Ovary (tissue), 9 donors: ENCODE results near the gene LGR4. TPM values are rescaled to one million over a fixed set of nuclear protein-coding genes. Genes with fewer than 3 reads are reported as not detected.
"Not testable (repeated sequence)": the region's sequence is repeated elsewhere in the genome, so short reads cannot be mapped to it uniquely, and the experiment has no call there.

Source experiments
- DNase-seq, 5 donors: peaks; one replicate each; pipeline ENCODE4 v3.0.0-alpha.2; 2019 to 2020
- H3K27ac ChIP-seq, 2 donors: fragments of 200-600 bp; one replicate each; pipeline versions ENCODE4 v1.5.1 to v1.8.0; 2019 to 2022
- H3K27me3 ChIP-seq: fragments of 200-600 bp; one replicate; pipeline ENCODE4 v1.8.0; 2022
- H3K36me3 ChIP-seq: fragments of 200-600 bp; sonication (generic); one replicate; pipeline ENCODE4 v1.5.1; 2019
- H3K4me1 ChIP-seq: one replicate; pipeline ENCODE4 v1.8.1; 2013; ENCODE audit warnings: mild to moderate bottlenecking, moderate library complexity; ENCODE audit not compliant: insufficient read depth
- H3K4me3 ChIP-seq: fragments of 200-600 bp; sonication (generic); one replicate; pipeline ENCODE4 v1.5.1; 2017
- H3K9me3 ChIP-seq, 2 donors: fragments of 200-600 bp in 1 of 2; sonication (generic) in 1 of 2; one replicate each; pipeline versions ENCODE4 v1.5.1 to v1.8.1; 2013 to 2019; ENCODE audit warnings: mild to moderate bottlenecking in 1 of 2, moderate library complexity in 1 of 2
- CTCF ChIP-seq, 3 donors: fragments of 450-650 bp in 2 of 3; fragments of 200-600 bp in 1 of 3; IDR thresholded peaks; one replicate each; pipeline versions ENCODE4 v1.5.1 to v1.8.0; 2016 to 2022; ENCODE audit warnings: antibody characterized with exemption in 3 of 3, mild to moderate bottlenecking in 1 of 3
- EP300 ChIP-seq: sonication (generic); formaldehyde crosslinking; IDR thresholded peaks from one replicate; pipeline ENCODE4 v1.6.1; 2017; ENCODE audit warnings: antibody characterized with exemption
- POLR2A ChIP-seq: fragments of 450-650 bp; IDR thresholded peaks from one replicate; pipeline ENCODE4 v1.6.1; 2017; ENCODE audit warnings: antibody characterized with exemption, mild to moderate bottlenecking, moderate library complexity
- WGBS, 3 donors: extraction: QIAGEN DNeasy Blood & Tissue Kit in 1 of 3; methylation state at CpG; one replicate each; pipeline versions ENCODE4 v1.1.5 to v1.1.7; 2013 to 2017; 5-methylcytosine and 5-hydroxymethylcytosine counted together
- intact Hi-C, 4 donors: fragments of 100-400 bp; cut with DNase I; formaldehyde crosslinking; loops; one replicate each; pipeline versions ENCODE4 v1.11.0 to v1.15.1; 2022 to 2023
- polyA plus RNA-seq, 2 donors: library from polyadenylated mRNA; stranded (reverse); fragments of 200-250 nt in 1 of 2; fragments of 350-450 nt in 1 of 2; fragmentation: Illumina TruSeq in 1 of 2; extraction: RNeasy Lipid Tissue Mini Kit (QIAGEN cat#74804) in 1 of 2; gene quantifications; one replicate each; pipeline ENCODE4 v1.2.3, GENCODE V29; 2013 to 2014
- total RNA-seq, 7 donors: library from RNA; depleted of rRNA in 2 of 7; stranded (reverse); fragments of >200 nt in 2 of 7; fragmentation: NEBNext Ultra II Directional in 3 of 7; extraction: Animal tissue kit (Norgen Biotek cat#: 25700) in 3 of 7; gene quantifications; one replicate each; pipeline versions ENCODE4 v1.1.0 to v1.2.4, GENCODE V29; 2016 to 2023
- donor health status: DM: no; HTN: no; CAD: no; lungs with moderate emphysema.
- donor health status: DM: no; HTN: no; CAD: no.
- donor health status: Bipolar disorder and iron deficiency.
- donor health status: DM: yes; HTN: yes; CAD: no.
- donor health status: DM: no; HTN: no; CAD: no.
- donor health status: DM: yes; HTN: yes; CAD: no.

Gene LGR4
- total and polyA plus RNA-seq, 9 donors: 15.3 to 51.1 (median 32.3) TPM

- DNase-seq: no peak
- intact Hi-C loops: no loop called here
- Histone ChIP-seq H3K4me3 (no peak overlapping the region), H3K4me1 (no peaks in the 10 kb centered on the region), H3K9me3 (no peaks in the 10 kb centered on the region), H3K36me3 (no peaks in the 10 kb centered on the region), H3K27me3 (no peaks in the 10 kb centered on the region), H3K27ac (no peak overlapping the region)
- 4 to 13% (median 6%) methylated on average over 3 of the region's 3 CpGs for WGBS, 3 donors
- TF ChIP-seq POLR2A (no peak), CTCF (IDR thresholded peaks at IDR 0.05) (no peak), EP300 (no peak)
Observed at GRCh38 chr11:27348340-27348873, 124.2 kb downstream of the LGR4 start.

- no peaks in the 10 kb centered on the region for H3K27me3 ChIP-seq
- H3K9me3 ChIP-seq: no peaks in the 10 kb centered on the region
- no peak for DNase-seq
- H3K4me1 ChIP-seq: no peaks in the 10 kb centered on the region
- WGBS, 3 donors: 8 to 12% (median 11%) methylated on average over 5 of the region's 5 CpGs
- TF ChIP-seq POLR2A: no peak
- no peak overlapping the region for H3K4me3 ChIP-seq
- intact Hi-C loops: no loop called here
- no peaks in the 10 kb centered on the region for H3K36me3 ChIP-seq
- H3K27ac ChIP-seq: no peak overlapping the region
Observed at GRCh38 chr11:27347359-27348339, 124.9 kb downstream of the LGR4 start.

- 71 to 80% (median 75%) methylated on average over 3 of the region's 3 CpGs for WGBS, 3 donors
- Histone ChIP-seq H3K4me1 (peaks cover 2% of the 10 kb centered on the region), H3K27me3 (no peaks in the 10 kb centered on the region), H3K9me3 (no peaks in the 10 kb centered on the region), H3K27ac (no peak overlapping the region), H3K4me3 (no peak overlapping the region), H3K36me3 (no peaks in the 10 kb centered on the region)
- no peak for DNase-seq
- intact Hi-C loops: no loop called here
- no peak for TF ChIP-seq EP300
- no peak for TF ChIP-seq POLR2A
- no peak for TF ChIP-seq CTCF (IDR thresholded peaks at IDR 0.05)
Observed at GRCh38 chr11:27339941-27340340, 132.6 kb downstream of the LGR4 start.

- intact Hi-C loops, H3K4me1 ChIP-seq: not testable (repeated sequence)
- WGBS, 3 donors: 74 to 92% (median 74%) methylated on average over 4 of the region's 4 CpGs
Observed at GRCh38 chr11:27334764-27335163, 137.8 kb downstream of the LGR4 start.

GRCh38 chr11:27331981-27332380 lies 140.6 kb downstream of the LGR4 start:
- TF ChIP-seq POLR2A (no peak), CTCF (IDR thresholded peaks at IDR 0.05) (no peak), EP300 (no peak)
- H3K27ac ChIP-seq: no peak overlapping the region

More at GRCh38 chr11:27334764-27335163, 137.8 kb downstream of the LGR4 start:
- not testable (repeated sequence) for H3K27ac ChIP-seq, H3K27me3 ChIP-seq, H3K9me3 ChIP-seq, H3K4me3 ChIP-seq, DNase-seq, H3K36me3 ChIP-seq

More at GRCh38 chr11:27331981-27332380, 140.6 kb downstream of the LGR4 start:
- peaks cover 3% of the 10 kb centered on the region for H3K4me1 ChIP-seq
- 37 to 63% (median 37%) methylated on average over 2 of the region's 2 CpGs for WGBS, 3 donors
- intact Hi-C loops: loop anchor here in 1 of 4 donors (2.0 kb wide), 1 partner anchor 19 kb away; no protein-coding TSS in a partner anchor
- H3K27me3 ChIP-seq: no peaks in the 10 kb centered on the region
- H3K9me3 ChIP-seq: no peaks in the 10 kb centered on the region
- no peak overlapping the region for H3K4me3 ChIP-seq
- DNase-seq: no peak
- no peaks in the 10 kb centered on the region for H3K36me3 ChIP-seq
